ENCODE measurements around the gene SOHLH1.

SOHLH1 gene

DNA sequence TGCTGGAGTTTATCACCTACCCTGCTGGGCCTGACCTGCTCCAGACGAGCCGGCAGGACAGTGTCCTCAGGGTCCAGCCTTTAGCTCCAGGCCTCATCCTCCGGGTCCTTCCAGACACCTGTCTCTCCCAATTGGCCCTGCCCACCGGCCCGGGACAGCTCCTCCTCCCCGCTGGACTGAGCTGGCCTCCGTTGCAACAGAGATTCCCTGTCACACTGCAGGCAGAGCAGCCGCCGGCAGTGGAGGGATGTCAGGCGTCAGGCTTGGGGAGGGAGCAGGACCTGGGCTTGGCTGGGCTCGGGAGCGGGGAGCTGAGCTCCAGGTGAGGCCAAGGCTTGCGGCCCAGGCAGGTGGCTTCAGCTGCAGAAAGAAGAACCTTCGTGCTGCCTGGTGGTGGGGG lies 4.4 kb upstream of the SOHLH1 start:
- DNase-seq (ENCODE audit: low read depth in 2 of 2), result no peak

DNA sequence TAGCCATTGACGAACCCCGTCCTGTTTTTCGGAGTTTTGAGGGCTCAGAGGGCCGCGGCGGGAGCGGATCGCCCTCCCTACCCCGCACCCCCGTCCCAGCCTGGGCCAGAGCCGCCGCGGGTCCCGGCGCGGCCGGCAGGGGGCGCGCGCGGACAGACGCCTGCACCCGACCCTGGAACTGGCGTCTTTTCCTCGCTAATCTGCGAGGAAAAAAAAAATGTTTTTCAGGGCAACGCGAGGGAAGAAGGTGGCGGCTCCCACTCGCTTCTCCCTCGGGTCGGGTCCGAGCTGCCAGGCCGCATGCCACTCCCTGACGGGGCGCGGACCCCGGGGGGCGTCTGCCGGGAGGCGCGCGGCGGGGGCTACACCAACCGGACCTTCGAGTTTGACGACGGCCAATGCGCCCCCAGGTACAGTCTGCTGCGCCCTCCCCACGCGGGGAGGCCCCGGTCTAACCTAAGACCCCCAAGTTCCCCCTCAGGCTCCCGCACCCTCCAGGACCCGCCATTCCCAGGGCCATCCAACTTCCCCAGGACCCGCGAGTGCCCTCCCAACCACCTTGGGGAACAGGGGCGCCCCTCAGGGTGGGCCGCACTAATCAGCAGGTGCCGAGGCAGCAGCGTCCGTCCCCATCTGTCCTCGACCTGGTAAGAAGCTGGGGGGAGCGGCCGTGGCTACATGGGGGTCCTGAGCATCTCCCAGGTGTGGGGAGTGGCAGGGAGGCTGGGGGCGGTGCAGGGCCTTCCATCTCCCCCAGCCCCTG lies 2.9 kb upstream of the SOHLH1 start, which contains the start of gene KCNT1:
KCNT1 (plus strand) TSS at position 227 of the 763 bp plus-strand sequence; CDS start at position 301, 74 bp downstream.
- peak in 1 of 2 donors; percentile 15 for DNase-seq (ENCODE audit: low read depth in 2 of 2)

DNA sequence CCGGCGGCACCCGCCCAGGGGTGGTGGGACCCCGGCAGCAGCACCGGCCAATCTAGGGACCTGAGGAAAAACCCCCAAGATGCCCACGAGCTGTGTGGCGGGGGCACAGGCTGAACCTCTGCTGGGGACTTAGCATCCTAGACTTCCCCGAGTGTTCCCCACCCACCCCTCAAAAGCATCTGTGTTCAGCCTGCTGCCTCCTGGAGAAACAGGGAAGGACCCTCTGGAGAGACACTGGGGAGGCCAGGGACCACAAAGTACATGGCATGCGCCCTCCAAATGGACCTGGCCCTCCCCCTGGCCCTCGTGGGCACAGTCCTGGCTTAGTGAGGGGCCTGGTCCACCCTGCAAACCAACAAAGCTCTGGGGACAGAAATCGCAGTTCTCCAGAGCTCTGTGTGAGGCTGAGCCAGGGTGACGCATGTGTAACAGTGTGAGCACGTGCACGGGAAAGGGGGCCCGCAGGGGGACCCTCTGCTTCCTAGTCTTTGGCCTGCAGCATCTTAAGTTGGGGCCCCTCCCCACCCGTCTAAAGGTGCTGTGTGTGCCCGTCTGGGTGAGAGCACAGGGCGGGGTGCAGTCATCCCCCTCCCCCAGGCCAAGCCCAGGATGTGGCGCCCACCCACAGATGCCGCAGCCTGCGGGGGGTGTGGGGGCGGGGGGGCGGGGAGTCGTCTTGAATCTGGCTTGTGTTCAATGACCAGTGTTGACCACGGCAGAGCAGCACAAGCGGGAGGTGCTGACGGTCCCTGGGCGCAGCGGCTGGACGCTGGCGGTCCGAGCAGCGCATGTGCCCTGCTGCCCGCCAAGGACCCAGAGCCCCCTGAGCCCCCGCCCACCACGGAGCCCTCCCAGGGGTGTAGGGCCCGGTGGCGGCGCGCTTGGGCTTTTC lies 2.0 kb upstream of the SOHLH1 start:
- DNase-seq (ENCODE audit: low read depth in 2 of 2), result peak; percentile 4 to 36

DNA sequence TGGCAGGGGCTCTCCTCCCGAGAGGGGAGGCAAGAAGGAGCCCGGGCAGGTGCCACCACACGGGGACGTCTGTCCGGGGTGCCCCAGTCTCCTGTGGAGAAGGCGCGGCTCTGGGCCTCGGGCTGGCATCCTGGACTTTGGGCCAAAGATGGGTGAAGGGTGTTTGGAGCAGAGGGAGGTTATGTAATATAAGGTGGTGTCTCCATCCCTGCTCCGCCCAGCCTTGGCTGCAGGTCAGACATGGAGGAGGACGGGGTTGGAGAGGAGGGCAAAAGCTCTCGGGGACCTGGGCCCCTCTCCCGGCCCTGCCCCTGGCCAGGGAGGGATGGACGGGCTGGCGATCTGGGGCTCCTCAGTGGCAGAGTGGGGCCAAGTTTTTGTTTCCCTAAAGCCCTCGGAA lies 1.2 kb upstream of the SOHLH1 start:
- no peak for DNase-seq (ENCODE audit: low read depth in 2 of 2)

DNA sequence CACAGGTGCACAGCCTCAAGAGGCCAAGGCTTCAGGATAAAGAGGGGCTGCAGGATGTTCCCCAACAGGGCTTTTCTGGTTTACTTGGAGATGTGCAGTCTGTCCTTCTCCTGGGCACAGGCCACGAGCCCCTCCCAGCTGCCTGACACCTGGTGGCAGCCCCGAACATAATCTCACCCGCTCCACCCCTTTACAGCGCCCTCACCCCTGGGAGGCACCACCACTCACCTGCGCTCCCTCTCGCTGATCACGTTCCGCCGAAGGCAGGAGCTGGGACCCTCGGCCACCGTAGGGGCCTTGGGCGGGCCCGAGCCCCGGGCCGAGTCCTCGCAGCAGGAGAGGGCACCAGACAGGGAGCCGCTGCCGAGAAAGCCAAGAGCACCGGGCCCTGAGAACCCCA lies 514 bp downstream of the SOHLH1 start:
- DNase-seq (ENCODE audit: low read depth in 2 of 2), result no peak

DNA sequence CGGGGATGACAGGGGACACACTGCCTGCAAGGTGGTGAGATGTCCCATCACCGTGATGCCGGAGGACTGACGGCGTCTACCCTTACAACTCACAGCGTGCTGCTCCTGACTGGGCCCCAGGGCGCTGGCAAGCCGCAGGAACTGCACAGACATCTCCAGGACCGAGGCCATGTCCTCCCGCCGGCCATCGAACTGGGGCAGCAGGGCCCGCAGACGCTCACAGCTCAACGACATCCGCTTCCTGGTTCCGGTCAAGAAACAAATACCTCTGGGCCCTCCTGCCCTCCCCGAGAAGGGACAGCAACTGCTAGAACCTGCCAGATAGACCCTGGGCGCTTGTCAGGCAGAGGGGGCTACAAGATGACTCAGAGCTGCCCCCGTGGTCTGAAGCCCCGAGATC lies 1.0 kb downstream of the SOHLH1 start:
- DNase-seq (ENCODE audit: low read depth in 2 of 2), result no peak

DNA sequence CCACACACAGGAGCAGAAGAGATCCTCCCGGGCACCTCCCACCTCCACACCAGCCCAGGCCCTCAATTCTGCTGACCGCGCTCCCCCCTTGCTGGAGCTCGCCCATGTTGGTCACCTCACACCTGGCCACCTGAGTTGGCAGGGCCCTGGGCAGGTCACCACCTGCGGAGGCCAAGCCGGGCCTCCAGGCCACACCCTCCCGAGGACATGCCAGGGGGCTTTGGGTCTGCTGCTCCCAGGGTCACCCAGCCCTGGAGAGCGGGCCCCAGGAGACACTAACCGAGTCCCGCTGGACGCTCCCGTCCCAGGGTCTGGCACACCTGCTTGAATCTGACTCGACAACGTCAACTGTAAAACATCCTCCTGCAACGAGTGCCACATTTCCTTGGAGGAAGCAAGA lies 2.1 kb downstream of the SOHLH1 start:
- no peak for DNase-seq (ENCODE audit: low read depth in 2 of 2)

DNA sequence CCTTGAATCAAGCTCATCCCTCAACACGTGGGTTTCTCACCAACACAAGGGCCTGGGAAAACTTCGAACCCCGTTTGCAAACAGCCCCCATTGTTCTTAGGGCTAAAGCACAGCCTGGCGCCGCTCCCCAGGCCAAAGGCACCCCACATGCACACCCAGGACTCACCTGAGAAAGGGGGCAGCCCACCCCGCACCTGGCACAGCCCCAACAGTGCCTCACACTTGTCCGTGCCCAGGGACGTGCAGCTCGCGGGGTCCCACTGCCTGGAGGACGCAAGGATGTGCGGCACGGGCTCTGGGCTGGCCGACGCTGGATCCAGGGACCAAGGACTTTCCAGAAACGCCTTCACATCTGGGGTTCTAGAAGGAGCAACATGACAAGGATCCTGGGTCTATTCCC lies 2.8 kb downstream of the SOHLH1 start:
- DNase-seq (ENCODE audit: low read depth in 2 of 2), result no peak

DNA sequence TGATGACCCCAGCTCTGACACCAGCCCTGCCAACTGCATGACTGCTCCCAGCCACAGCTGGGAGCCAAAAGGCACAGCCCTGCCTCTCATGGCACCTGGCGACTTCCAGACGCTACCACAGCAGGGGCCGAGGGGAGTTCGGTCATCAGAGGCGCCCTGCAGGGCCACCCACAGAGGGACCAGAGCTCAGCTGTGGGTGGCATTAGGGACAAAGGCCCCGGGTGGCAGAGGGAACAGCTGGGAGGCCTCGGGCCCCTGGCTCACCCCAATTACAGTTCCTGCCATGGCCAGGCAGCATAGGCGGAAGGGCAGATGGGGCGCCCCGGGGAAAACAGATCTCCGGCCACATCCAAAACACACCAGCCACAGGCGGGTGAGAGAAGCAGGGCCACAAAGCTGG lies 3.6 kb downstream of the SOHLH1 start:
- DNase-seq (ENCODE audit: low read depth in 2 of 2), result no peak

DNA sequence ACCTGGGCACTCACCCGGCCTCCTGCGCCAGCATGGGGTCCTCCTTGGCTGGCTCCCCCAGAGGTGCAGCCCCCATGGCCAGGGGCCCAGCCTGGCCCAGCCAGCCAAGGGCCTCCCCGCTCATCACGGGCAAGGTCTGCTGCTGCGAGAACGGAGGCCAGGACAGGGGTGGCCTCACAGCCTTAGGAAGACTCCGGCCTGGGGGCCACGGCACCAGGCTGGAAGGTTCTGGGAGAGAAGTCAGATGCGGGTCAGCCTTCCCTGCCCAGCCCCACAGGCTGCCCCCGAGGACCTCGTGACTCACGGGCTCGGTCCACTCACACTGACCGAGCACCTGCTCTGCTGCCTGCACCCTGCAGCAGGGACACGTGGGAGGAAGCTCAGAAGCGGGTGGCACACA lies 4.2 kb downstream of the SOHLH1 start:
- no peak for DNase-seq (ENCODE audit: low read depth in 2 of 2)

DNA sequence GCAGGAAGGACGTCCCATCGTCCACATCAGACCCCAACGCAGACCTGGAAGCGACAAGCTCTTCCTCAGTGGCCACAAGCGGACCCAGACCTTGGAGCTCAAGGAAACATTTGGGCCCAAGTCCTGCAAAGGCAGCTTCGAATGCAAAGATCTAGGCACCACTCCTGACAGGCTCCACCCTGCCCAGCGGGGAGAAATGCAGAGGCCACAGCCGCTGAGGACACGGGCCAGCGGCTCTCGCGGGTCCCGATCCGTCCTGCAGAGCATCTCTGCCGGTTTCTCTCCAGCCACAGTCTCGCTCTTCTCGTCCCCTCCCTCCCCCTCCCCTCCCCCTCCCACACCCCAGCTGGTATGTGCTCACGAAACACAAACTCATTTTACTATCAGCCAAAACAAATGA lies 4.9 kb downstream of the SOHLH1 start:
- no peak for DNase-seq (ENCODE audit: low read depth in 2 of 2)

DNA sequence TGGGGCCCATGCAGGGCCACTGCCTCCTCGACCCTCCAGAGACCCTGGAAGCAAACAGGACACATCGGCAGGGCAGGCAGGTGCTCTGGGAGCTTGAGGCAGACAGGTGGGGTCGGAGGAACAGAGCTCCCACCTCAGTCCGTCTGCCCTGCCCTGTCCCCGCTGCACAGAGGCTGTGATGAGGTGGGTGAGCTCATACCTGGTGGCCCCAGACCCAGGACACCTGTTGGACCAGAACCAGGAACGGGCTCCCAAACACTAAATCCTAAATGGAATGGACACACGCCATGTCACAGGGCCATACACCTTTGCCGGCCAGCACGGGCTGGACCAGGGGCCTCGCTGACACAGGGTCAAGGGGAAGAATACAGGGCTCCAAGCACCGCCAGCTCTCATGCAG lies 5.5 kb downstream of the SOHLH1 start:
- no peak for DNase-seq (ENCODE audit: low read depth in 2 of 2)

DNA sequence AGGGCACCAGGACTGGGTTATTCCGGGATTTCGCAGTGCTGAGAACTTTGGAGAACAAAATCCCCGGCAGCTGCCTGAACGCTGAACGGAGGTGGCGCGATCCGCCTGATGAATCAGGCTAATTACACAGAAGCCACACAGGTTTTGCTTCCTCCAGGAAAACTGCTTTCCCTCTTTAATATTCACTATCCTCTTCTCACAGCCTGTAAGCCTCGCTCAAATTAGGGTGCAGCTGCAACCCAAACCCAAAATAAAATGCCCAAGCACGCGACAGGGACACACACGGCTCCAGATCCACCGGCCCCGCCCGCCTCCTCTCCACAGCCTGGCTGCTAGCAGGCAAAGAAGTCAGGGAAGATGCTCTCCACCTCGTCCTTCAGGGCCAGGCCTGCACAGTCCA lies 6.0 kb downstream of the SOHLH1 start:
- no peak for DNase-seq (ENCODE audit: low read depth in 2 of 2)

DNA sequence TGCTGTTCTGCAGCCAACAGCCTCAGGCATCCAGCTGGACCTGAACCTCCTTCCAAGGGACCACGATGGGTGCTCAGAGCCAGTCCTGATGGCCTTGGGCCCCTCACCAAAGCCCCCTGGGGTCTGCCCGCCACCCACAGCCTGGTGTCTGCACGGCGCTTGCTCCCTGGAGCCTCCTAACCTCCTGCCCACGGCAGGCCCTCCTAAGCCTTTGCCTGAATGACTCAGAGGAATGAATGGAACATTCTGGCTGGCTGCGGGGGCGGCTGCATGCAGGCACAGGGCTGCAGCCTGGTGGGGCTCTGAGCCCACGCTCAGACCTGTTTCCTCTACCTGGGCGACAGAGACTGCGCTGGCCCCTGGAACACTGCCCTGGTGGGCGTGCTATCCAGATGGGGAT lies 6.9 kb downstream of the SOHLH1 start:
- DNase-seq (ENCODE audit: low read depth in 2 of 2), result no peak

DNA sequence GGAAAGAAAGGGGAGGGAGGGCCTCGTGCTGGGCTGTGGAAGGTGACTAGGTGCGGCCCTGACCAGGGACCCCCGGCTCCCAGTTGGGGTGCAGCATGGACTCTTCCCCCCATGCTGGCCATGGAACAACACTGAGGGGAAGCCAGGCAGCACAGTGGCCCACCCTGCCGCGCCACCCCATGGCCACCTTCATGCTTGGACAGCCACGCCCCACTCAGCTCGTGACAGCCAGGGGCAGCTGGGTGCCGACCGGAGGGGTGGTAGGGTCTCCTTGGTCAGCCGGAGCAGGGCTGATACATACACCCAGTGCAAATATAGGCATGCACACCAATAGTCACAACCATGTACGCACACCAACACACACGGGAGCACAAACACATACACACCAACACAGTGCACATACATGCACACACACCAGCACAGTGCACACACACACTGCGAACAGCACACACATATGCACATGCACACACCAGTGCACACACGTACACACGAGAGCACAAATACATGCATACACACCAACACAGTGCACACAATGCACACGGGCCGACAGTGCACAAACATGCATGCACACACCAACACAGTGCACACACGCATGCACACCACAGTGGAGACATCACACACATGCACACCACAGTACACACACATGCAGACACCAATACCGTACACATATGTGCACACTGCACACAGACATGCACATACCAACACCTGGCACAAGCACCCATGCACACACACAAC lies 8.3 kb downstream of the SOHLH1 start:
- no peak for DNase-seq (ENCODE audit: low read depth in 2 of 2)

DNA sequence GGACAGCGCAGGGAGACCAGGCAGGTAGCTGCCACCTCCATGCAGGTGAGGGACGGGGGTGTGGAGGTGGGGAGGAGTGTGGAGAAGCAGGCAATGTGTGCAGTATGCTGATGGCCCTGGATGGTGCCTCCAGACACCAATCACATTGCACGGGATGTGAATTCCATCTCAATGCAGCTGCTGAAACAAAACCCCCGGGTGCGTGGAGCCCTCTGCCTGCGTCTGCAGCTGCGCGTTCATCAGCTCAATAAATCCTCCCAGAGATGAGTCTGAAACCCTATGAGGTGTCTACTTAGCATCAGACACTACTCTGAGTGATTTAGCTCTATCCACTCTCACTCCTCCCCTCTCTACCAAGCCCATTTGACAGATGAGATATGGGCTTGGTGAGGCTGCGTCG lies 10.3 kb downstream of the SOHLH1 start:
- DNase-seq (ENCODE audit: low read depth in 2 of 2), result no peak

DNA sequence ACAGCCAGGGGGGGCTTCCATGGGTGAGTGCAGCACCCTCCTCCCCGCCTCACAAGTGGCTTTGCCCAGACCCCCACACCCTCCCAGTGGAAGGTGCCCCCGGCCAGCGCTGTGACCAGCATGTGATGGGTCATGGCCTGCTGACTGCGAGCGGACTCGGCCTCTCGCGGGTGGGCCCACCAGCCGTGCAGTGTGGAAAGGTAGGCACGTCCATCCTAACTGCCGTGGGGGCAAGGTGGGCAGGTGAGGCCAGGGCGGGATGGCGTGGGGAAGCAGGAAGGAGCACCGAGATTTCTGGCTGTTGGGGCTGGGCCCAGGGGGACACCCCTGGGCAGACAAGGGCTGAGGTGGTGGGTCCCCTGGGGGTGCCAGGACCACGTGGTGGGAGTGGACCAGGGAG lies 12.1 kb downstream of the SOHLH1 start:
- no peak for DNase-seq (ENCODE audit: low read depth in 2 of 2)

DNA sequence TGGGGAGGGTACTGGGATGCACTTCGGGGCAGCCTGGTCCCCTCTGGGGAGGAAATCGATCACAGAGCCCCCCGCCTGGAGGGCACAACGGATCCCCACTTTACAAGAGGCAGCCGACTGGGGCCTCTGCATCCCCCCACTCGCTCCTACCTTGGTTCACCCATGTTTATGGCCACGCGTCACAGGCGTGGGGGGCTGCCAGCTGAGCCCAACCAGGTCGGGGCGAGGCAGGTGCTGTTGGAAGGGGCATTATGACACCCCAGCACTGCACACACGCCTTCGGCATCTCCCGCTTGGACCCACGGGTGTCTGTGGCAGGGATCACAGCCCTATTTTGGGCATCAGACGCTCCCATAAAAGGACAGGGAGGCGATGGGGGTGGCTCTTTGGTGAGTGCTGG lies 14.6 kb downstream of the SOHLH1 start:
- no peak for DNase-seq (ENCODE audit: low read depth in 2 of 2)

DNA sequence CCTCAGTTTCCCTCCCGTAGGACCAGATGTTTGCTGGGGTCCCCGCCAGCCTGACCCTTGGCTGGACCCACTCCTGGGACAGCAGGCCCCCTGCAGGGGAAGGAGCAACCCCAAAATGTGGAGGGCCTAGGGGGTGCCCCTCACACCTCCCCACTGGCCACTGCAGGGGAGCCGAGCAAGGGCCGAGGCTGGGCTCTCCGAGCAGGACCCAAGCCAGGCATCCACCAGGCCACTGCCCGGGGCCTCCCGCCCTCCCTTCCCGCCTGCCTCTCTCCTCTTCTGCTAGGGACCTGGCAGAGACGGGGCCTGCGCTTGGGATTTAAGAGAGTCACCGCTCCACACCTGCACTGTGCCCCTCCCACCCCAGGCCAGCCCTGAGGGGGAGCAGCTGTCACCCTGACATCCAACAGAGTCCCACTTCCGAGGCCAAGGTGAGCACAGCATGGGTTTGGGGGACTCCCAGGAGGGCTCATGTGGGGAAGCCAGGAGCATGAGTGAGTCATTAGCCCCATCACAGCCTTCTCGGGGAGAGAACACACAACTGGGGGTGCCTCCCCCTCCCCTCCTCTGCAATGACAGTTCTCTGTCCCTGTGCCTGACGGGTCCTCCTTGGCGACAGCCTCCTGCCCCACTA lies 15.8 kb downstream of the SOHLH1 start:
- no peak for DNase-seq (ENCODE audit: low read depth in 2 of 2)

DNA sequence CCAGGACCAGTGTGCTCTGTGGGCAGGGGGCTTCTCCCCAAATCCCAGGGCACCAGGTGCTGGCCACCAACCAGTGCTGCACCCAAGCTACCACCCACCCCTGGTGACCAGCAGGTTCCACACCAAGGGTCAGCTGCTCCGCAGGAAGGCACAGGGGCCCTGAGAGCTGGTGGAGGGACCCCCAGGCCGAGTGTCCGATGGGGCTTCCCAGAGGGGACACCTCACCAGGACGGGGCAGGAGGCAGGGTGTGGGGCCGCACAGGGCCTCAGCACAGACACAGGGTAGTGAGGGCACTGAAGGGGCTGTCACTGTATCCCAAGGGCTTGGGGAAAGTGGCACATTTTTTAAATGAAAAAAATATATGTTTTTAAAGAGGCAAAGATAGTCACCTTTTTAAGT lies 18.1 kb downstream of the SOHLH1 start:
- no peak for DNase-seq (ENCODE audit: low read depth in 2 of 2)

DNA sequence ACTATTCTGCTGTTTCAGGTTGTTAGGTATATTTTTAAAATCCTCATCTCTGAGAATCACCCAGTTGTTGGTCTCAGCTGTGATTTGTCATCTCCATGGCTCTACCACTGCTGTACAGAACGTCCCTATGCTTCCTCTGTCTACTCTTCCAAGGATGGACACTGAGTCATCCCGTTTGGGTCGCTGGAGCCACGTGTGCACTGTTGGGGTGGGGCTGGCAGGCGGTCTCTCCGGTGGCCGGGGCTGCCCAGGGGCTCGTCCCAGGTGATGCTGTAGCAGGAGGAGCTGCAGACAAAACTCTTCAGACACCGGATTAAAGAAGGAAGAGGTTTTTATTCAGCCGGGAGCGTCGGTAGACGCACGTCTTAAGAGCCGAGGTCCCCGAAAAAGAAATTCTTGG lies 19.2 kb downstream of the SOHLH1 start:
- no peak for DNase-seq (ENCODE audit: low read depth in 2 of 2)
